Transverse colon (tissue), 4 donors: ENCODE results near the gene PAPOLB. TPM values are rescaled to one million over a fixed set of nuclear protein-coding genes. Genes with fewer than 3 reads are reported as not detected.

Source experiments
- DNase-seq: peaks from one replicate; pipeline ENCODE4 v3.0.0-alpha.2; 2019
- H3K27ac ChIP-seq, 4 donors: fragments of 200-600 bp; sonication (generic); 2 replicates each; pipeline ENCODE4 v1.5.1; 2016 to 2018; ENCODE audit warnings: inconsistent platforms in 4 of 4
- H3K27me3 ChIP-seq: fragments of 200-600 bp; sonication (generic); 2 replicates; pipeline ENCODE4 v1.5.1; 2017; ENCODE audit warnings: inconsistent platforms
- H3K36me3 ChIP-seq, 4 donors: fragments of 200-600 bp; sonication (generic); 2 replicates each; pipeline ENCODE4 v1.5.1; 2017 to 2019; ENCODE audit warnings: inconsistent platforms in 4 of 4
- H3K4me1 ChIP-seq, 4 donors: fragments of 200-600 bp; sonication (generic); 2 replicates each; pipeline ENCODE4 v1.5.1; 2017 to 2020; ENCODE audit warnings: inconsistent platforms in 4 of 4
- H3K4me3 ChIP-seq, 4 donors: fragments of 200-600 bp; sonication (generic); 1 replicate in 1 of 4; 2 replicates in 3 of 4; pipeline versions ENCODE4 v1.5.1 to v1.6.1; 2017 to 2019; ENCODE audit warnings: inconsistent platforms in 4 of 4
- H3K9me3 ChIP-seq, 2 donors: fragments of 200-600 bp; sonication (generic); 2 replicates each; pipeline ENCODE4 v1.5.1; 2017 to 2019; ENCODE audit warnings: inconsistent platforms in 2 of 2
- CTCF ChIP-seq, 5 experiments: fragments of 200-600 bp in 3 of 5; fragments of 450-650 bp in 2 of 5; sonication (generic) in 3 of 5; IDR thresholded peaks; 1 replicate in 2 of 5; 2 replicates in 3 of 5; pipeline ENCODE4 v1.5.1; 2016 to 2017; ENCODE audit warnings: antibody characterized with exemption in 5 of 5, inconsistent platforms in 3 of 5, mild to moderate bottlenecking in 2 of 5, moderate library complexity in 1 of 5
- EP300 ChIP-seq: sonication (generic); formaldehyde crosslinking; IDR thresholded peaks from one replicate; pipeline ENCODE4 v1.6.1; 2017; ENCODE audit warnings: antibody characterized with exemption, low read depth
- POLR2A ChIP-seq: fragments of 450-650 bp; IDR thresholded peaks from one replicate; pipeline ENCODE4 v1.6.1; 2016; ENCODE audit warnings: antibody characterized with exemption, mild to moderate bottlenecking, moderate library complexity
- POLR2AphosphoS5 ChIP-seq, 3 donors: sonication (generic); formaldehyde crosslinking; IDR thresholded peaks; one replicate each; pipeline ENCODE4 v1.6.1; 2016; ENCODE audit warnings: antibody characterized with exemption in 3 of 3
- WGBS, 2 donors: methylation state at CpG; one replicate each; pipeline ENCODE4 v1.1.5; 2018; ENCODE audit warnings: low coverage in 1 of 2; 5-methylcytosine and 5-hydroxymethylcytosine counted together
- in situ Hi-C, 4 donors: fragments of 200-750 bp; cut with MboI; loops; one replicate each; pipeline versions ENCODE4 v1.15.0 to v1.15.1; 2017; ENCODE audit warnings: low sequenced_read_pairs in 3 of 4, low pct_ligation_motif_present in 1 of 4, low pct_unique_long_range_greater_than_20kb in 1 of 4
- intact Hi-C: fragments of 100-400 bp; cut with DNase I; formaldehyde crosslinking; loops from one replicate; pipeline ENCODE4 v1.15.1; 2023; ENCODE audit warnings: low total_unique reads
- total RNA-seq, 4 donors: library from RNA; depleted of rRNA; stranded (reverse); fragments of >200 nt; gene quantifications; one replicate each; pipeline ENCODE4 v1.1.0, GENCODE V29; 2016

PAPOLB gene
- total RNA-seq, 4 donors from 2014 or later: 0.16 to 0.60 TPM; not detected in 2

DNA sequence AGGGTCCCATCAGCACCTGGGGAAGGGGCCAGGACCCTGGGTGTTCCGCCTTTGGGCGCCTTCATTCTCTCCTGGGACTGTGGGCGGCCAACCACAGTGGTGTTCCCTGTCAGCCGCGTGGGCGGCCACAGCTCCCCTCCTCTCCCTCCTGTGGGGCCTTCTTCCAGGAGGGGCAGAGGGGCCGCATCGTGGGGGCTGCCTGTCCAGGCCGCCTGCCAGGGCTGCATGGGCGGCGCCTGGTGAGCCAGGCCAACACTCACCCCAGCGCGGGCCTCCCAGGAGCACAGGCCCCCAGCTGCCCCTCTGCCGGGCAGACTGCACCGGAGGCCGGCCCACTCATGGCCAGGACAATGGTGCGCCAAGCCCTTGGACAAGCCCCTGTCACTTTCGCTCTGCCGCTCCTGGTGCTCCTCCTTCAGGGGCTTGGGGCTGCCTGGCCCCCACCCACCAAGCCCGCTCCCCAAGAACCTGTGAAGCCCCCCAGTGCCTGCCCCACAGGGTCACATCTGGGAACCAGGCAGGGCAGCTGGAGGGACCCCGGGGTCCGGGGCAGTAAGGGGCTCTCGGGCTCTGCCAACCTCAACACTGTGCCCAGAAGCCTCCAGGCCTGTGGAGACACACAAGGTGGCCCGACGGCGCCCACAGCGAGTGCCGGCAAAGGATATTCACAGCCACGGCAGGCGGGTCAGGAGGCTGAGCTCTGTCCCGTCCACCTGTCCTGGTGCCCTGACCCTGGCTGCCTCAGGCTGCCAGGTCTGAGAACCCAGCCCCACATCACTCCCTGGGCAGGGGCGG is 43.6 kb downstream of the PAPOLB start:
- H3K27ac ChIP-seq: no peak overlapping the region
- no peaks in the 10 kb centered on the region for H3K4me1 ChIP-seq
- no peaks in the 10 kb centered on the region for H3K27me3 ChIP-seq
- no peaks in the 10 kb centered on the region for H3K9me3 ChIP-seq
- WGBS, 2 donors: 64% methylated on average over 16 of the region's 32 CpGs; no CpG with 5 or more reads in 1 of the 2 donors
- in situ Hi-C loops (no loop called here), intact Hi-C loops (no loop called here)
- no peaks in the 10 kb centered on the region for H3K36me3 ChIP-seq
- no peak overlapping the region for H3K4me3 ChIP-seq
- no peak for TF ChIP-seq POLR2A
- no peak for TF ChIP-seq CTCF (IDR thresholded peaks at IDR 0.05)
- DNase-seq: no peak

DNA sequence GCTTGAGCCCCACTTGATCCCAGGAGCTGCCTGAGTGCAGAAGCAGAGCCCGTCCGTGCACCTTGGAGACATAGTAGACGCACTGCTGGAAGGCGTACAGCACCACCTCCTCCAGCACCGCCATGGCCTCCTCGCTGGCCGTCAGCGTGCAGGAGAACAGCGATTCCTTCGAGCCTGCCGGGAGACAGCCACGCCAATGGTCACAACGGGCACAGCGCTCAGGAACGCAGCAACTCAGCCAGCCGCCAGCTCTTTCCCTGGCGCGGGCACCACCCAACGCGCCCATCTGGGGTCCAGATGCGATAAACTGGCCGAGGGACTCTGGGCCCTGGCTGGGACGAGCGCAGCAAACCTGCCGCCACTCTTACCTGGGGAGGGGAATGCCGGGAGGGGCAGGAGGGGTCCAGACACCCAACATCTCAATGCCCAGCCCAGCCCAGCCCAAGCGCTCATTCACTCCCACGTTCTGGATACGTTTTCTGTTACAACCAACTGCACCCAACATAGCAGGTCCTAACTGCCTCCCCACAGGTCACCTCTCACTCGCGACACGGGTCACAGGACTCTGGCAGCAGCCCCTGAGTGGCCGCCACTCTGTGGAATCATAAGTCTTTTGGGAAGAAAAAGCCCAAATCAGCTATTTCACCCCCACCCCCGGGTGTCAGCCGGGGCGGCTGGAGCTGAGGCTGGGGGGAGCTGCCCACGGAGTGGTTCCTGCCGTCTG is 44.5 kb downstream of the PAPOLB start:
- in situ Hi-C loops: no loop called here

GRCh38 chr7:4816419-4817080 is 45.3 kb downstream of the PAPOLB start:
- DNase-seq: no peak
- 89% methylated on average over 25 of the region's 26 CpGs; no CpG with 5 or more reads in 1 of the 2 donors for WGBS, 2 donors
- Histone ChIP-seq H3K27me3 (no peaks in the 10 kb centered on the region), H3K36me3 (no peaks in the 10 kb centered on the region), H3K27ac (no peak overlapping the region), H3K4me1 (no peaks in the 10 kb centered on the region), H3K9me3 (no peaks in the 10 kb centered on the region), H3K4me3 (no peak overlapping the region)
- in situ Hi-C loops (no loop called here), intact Hi-C loops (no loop called here)
- no peak for TF ChIP-seq EP300
- TF ChIP-seq POLR2AphosphoS5 (IDR thresholded peaks at IDR 0.05): no peak
- TF ChIP-seq CTCF (IDR thresholded peaks at IDR 0.05): no peak
- TF ChIP-seq POLR2A: no peak

More for the DNA sequence above, 44.5 kb downstream of the PAPOLB start:
- Histone ChIP-seq H3K9me3 (no peaks in the 10 kb centered on the region), H3K4me1 (no peaks in the 10 kb centered on the region), H3K27ac (no peak overlapping the region), H3K36me3 (no peaks in the 10 kb centered on the region), H3K27me3 (no peaks in the 10 kb centered on the region), H3K4me3 (no peak overlapping the region)
- 88% methylated on average over 35 of the region's 38 CpGs; no CpG with 5 or more reads in 1 of the 2 donors for WGBS, 2 donors
- no peak for DNase-seq
- intact Hi-C loops: no loop called here
- TF ChIP-seq CTCF (IDR thresholded peaks at IDR 0.05) (no peak), POLR2AphosphoS5 (IDR thresholded peaks at IDR 0.05) (no peak), EP300 (no peak), POLR2A (no peak)
